PC-9 (cell line): ENCODE results near the gene MTHFD1.

Experiments
- EZH2 ChIP-seq: fragments of 200-600 bp; sonication (generic); IDR thresholded peaks from 2 replicates; pipeline ENCODE4 v1.8.0; 2017; ENCODE audit warnings: antibody characterized with exemption, low read depth
- TF ChIP-seq, protein P1 (sequence below): fragments of 200-600 bp; sonication (generic); conservative IDR thresholded peaks from 2 replicates; pipeline ENCODE4 v1.6.1; 2017; ENCODE audit warnings: mixed run types, antibody characterized with exemption, mild to moderate bottlenecking, moderate library complexity

DNA sequence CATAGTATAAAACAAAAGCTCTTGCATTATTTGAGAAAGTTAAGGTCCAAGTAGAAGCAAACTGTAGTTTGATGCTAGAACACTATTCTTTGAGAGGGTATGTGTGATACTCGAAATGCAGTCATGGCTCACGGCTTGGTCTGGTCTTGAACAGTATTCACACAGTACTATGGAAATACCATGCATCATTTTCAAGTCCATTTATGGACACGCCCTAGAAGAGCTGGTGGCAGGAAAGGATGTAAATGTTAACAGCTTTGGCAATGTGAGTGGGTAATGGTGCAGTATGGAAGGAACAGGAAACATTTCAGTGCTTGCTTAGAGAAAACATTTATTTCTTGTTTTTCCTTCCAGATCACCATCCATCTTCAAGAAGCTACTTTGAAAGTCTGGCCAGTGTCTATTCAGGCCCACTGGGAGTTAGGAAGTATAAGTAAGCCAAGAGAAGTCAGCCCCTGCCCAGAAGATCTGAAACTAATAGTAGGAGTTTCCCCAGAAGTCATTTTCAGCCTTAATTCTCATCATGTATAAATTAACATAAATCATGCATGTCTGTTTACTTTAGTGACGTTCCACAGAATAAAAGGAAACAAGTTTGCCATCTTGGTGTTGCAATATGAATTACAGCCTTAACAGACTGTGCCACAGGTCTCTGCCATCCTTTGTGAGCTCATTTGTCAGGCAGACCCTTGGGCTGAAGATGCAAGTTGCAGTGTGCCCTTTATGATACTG, 71.4 kb downstream of the MTHFD1 start:
- TF ChIP-seq, protein P1, sequence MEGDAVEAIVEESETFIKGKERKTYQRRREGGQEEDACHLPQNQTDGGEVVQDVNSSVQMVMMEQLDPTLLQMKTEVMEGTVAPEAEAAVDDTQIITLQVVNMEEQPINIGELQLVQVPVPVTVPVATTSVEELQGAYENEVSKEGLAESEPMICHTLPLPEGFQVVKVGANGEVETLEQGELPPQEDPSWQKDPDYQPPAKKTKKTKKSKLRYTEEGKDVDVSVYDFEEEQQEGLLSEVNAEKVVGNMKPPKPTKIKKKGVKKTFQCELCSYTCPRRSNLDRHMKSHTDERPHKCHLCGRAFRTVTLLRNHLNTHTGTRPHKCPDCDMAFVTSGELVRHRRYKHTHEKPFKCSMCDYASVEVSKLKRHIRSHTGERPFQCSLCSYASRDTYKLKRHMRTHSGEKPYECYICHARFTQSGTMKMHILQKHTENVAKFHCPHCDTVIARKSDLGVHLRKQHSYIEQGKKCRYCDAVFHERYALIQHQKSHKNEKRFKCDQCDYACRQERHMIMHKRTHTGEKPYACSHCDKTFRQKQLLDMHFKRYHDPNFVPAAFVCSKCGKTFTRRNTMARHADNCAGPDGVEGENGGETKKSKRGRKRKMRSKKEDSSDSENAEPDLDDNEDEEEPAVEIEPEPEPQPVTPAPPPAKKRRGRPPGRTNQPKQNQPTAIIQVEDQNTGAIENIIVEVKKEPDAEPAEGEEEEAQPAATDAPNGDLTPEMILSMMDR = no peak
- TF ChIP-seq EZH2 = no peak
